Ammon's horn (tissue), 1 donor: ENCODE measurements around the gene MACROD2.
"Not testable (repeated sequence)": the region's sequence is repeated elsewhere in the genome, so short reads cannot be mapped to it uniquely, and the experiment has no call there.

Source experiments
- DNase-seq: peaks from one replicate; pipeline ENCODE4 v3.0.0-alpha.2; 2016; ENCODE audit warnings: low spot score

Gene MACROD2

GRCh38 chr20:15977758-15978157 is 1982.4 kb downstream of the MACROD2 start:
- no peak for DNase-seq

GRCh38 chr20:15985494-15986368 is 1990.4 kb downstream of the MACROD2 start:
- DNase-seq = not testable (repeated sequence)

- no peak for DNase-seq
Measured at GRCh38 chr20:15986690-15987089, 1991.4 kb downstream of the MACROD2 start.

- DNase-seq = no peak
Measured at GRCh38 chr20:15991279-15991678, 1996.0 kb downstream of the MACROD2 start.

GRCh38 chr20:15992564-15992963 is 1997.2 kb downstream of the MACROD2 start:
- DNase-seq = no peak

- no peak for DNase-seq
Measured at GRCh38 chr20:16000112-16000511, 2004.8 kb downstream of the MACROD2 start.

- DNase-seq = no peak
Measured at GRCh38 chr20:16001286-16001685, 2006.0 kb downstream of the MACROD2 start.

GRCh38 chr20:16003310-16003709 is 2008.0 kb downstream of the MACROD2 start:
- no peak for DNase-seq

GRCh38 chr20:16004108-16004854 is 2009.0 kb downstream of the MACROD2 start:
- no peak for DNase-seq

GRCh38 chr20:16005021-16005914 is 2010.0 kb downstream of the MACROD2 start:
- no peak for DNase-seq

GRCh38 chr20:16005915-16006493 is 2010.7 kb downstream of the MACROD2 start:
- DNase-seq = no peak

- DNase-seq = no peak
Measured at GRCh38 chr20:16007164-16007563, 2011.8 kb downstream of the MACROD2 start.

- no peak for DNase-seq
Measured at GRCh38 chr20:16007962-16008361, 2012.6 kb downstream of the MACROD2 start.

- DNase-seq = no peak
Measured at GRCh38 chr20:16011056-16011455, 2015.7 kb downstream of the MACROD2 start.

GRCh38 chr20:16011519-16011918 is 2016.2 kb downstream of the MACROD2 start:
- DNase-seq = no peak

- DNase-seq = not testable (repeated sequence)
Measured at GRCh38 chr20:16012934-16013333, 2017.6 kb downstream of the MACROD2 start.

GRCh38 chr20:16013631-16014030 is 2018.3 kb downstream of the MACROD2 start:
- no peak for DNase-seq

GRCh38 chr20:16014436-16014835 is 2019.1 kb downstream of the MACROD2 start:
- DNase-seq = no peak

- DNase-seq = no peak
Measured at GRCh38 chr20:16017656-16018055, 2022.3 kb downstream of the MACROD2 start.

GRCh38 chr20:16018881-16019280 is 2023.6 kb downstream of the MACROD2 start:
- no peak for DNase-seq

GRCh38 chr20:16020971-16021370 is 2025.7 kb downstream of the MACROD2 start:
- DNase-seq = no peak

GRCh38 chr20:16025084-16025483 is 2029.8 kb downstream of the MACROD2 start:
- DNase-seq = no peak
